Measurements from ENCODE around the gene DCLRE1B.
"Not testable (repeated sequence)": the region's sequence is repeated elsewhere in the genome, so short reads cannot be mapped to it uniquely, and the experiment has no call there.

DCLRE1B gene

GRCh38 chr1:113948151-113948550 lies 43.0 kb downstream of the DCLRE1B start:
- not testable (repeated sequence) for DNase-seq (ENCODE audit: low spot score)

- peak; percentile 19 for DNase-seq (ENCODE audit: low spot score)
These were observed 43.9 kb downstream of the DCLRE1B start for GRCh38 chr1:113949007-113949406.

- DNase-seq (ENCODE audit: low spot score) = no peak
These were observed 45.8 kb downstream of the DCLRE1B start for GRCh38 chr1:113950908-113951307.

DNA sequence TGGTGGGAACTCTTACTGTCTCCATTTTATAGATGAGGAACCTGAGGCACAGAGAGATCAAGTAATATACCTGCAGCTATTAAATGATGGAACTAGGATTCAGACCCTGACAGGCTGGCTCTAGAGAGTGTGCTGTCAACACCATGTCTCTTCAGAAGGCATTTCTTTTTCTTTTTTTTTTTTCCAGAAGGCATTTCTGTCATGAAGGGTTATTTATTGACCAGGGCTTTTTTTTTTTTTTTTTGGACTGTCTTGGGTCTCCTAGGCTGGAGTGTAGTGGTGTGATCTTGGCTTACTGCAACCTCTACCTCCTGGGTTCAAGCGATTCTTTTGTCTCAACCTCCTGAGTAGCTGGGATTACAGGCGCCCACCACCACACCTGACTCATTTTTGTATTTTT lies 46.6 kb downstream of the DCLRE1B start:
- DNase-seq (ENCODE audit: low spot score) = no peak

DNA sequence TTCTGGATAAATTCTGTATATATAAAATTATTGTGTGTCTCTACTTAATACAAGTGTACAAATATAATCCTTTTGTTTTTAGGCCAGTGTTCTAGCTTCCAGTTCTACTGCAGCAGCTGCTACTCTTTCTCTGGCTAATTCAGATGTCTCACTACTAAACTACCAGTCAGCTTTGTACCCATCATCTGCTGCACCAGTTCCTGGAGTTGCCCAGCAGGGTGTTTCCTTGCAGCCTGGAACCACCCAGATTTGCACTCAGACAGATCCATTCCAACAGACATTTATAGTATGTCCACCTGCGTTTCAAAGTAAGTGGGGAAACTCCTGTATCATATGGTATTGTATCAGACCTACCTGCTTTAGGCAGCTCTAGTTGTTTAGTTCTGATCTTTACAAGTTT lies 52.9 kb downstream of the DCLRE1B start:
- DNase-seq (ENCODE audit: low spot score) = no peak

DNA sequence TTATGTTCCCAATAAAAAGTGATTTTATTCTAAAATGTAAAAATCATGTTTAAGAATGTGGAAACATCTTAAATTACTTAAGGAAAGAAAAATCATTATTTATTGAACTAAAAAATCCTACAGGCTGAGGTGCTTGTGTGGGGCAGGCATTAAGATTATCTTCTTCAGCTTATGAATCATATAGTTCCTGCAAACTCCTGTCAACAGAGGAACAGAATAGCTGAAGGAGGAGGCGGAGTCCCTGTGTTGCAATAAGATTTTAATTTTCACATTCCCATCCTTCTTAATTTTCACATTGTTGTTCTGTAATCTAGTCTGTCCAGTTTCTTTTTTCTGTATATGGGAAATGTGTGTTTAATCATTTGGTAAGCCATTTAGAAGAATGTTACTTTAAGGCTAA lies 53.6 kb downstream of the DCLRE1B start:
- DNase-seq (ENCODE audit: low spot score) = no peak

- no peak for DNase-seq (ENCODE audit: low spot score)
These were observed 58.3 kb downstream of the DCLRE1B start for GRCh38 chr1:113963281-113963906.

Measured in HuH-7.5 (cell line).